NCI-H1105 (cell line): ENCODE results near the gene PTPRO.
"Not testable (repeated sequence)": the region's sequence is repeated elsewhere in the genome, so short reads cannot be mapped to it uniquely, and the experiment has no call there.

Experiments used
- DNase-seq: peaks from one replicate; lab custom pipeline; 2025; lab: John Stamatoyannopoulos, UW

The PTPRO gene

DNA sequence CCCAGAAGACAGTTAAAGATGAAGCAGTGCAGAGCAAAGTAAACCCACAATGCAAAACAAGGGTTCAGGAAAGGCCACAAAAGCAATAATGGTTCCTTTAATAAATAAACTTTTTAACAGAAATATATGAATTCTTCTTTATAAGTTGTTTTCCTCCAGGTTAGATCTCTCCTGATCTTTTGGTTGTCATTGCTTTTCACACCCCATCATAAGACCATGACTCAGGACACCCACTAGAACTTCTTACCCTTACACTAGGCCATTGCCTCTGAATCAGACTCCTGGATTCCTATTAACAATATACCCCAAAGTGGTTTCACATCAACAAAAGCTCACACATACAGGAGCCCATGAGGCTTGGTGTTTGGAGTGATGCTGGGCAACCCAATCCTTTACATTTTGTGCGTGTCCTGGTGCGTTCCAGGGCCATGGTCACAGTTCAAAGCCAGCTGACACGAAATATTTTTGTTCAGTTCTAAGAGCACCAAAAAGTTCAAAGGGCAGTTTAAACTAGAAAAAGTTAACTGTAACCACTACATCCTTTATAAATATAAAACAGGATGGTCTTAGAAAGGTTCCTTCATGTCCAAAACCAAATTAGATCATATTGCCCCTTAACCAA is 279.9 kb downstream of the PTPRO start:
- DNase-seq, result no peak

- DNase-seq, result peak; percentile 44
These were observed 281.3 kb downstream of the PTPRO start for GRCh38 chr12:15603474-15604085.

GRCh38 chr12:15605881-15606590 is 283.7 kb downstream of the PTPRO start:
- no peak for DNase-seq

DNA sequence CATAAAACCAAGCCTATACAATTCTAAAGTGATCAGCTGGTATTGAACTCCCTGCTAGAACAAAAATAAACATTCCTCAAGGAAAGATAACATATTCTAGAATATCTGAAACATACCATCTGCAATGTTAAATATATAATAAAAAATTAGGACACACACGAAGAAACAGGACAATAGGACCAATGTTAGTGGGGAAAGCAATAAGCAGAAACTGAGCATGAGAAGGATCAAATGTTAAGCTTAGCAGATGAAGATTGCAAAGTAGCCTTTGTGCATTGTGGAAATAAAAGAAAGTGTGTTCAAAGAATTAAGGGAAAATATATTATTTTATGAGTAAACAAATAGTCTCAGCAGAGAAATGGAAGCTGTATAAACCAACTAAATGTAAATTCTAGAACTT is 286.1 kb downstream of the PTPRO start:
- no peak for DNase-seq

DNA sequence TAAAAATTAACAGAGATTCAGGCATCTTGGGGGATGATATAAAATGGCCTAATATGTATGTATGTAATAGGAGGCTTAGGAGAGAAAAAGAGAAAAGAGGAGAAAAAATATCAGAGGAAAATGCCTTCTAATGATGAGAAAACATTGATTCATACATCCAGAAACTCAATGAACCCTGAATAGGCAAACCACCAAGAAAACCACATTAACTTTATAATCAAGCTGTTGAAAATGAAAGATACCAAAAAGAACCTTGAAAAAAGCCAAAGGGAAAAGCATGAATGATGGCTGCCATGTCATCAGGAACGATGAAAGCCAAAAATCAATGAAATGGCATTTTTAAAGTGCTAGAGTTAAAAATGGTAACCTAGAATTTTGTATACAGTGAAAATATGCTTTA is 286.6 kb downstream of the PTPRO start:
- no peak for DNase-seq

GRCh38 chr12:15613981-15614380 is 291.7 kb downstream of the PTPRO start:
- DNase-seq, result no peak

- DNase-seq, result not testable (repeated sequence)
These were observed 294.2 kb downstream of the PTPRO start for GRCh38 chr12:15616495-15616894.

DNA sequence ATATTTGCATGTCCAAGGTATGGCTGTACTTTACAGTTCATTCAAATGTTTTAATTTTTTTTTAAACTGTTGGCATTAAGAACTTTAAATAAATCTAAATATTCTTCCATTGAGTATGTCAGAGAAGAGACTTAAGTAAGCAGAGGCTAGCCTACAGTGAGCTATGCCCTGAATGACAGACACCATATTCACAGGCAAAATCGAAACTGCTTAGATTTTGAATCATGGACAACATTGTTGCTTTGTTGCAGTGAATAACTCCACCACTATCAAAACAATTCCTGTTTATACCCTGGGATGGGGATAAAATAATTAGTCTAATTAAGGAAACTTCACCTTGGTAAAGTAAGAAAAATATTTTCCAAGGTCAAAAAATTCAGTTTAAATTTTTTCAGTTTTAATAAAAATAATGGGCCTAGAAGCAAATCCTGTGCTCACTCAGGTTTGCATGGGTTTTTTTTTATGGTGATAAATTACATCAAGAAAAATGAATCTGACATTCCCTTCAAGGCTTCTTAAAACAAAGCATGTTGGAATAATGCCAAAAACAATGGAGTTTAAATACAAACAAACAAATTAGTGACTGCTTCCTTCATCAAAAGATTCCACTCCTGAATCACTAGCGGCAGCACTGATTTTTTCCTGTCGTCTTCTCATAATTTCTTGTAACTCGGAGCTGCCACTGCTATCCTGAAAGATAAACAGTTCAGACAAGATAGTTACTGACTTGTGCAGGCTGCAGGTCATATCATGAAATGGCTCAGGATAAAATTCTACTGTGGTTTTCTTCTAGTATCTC is 298.6 kb downstream of the PTPRO start:
- no peak for DNase-seq

DNA sequence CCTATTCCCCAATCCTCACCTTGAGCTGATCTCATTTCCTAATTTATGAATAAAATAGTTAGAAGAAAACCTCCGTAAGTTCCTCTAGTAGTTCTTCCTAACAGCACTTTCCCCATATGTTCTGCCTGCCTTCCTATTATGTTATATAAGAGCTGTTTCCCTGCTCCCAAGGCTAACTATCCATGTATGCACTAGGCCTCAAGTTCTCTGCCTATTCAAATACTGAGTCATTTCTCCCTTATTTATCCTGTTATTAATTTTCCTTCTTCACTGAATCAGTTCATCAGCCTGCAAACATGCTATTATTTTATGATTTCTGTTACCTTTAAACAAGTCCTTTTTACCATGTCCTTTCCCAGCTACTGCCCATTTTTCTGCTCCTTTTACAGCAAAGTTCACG is 302.8 kb downstream of the PTPRO start:
- no peak for DNase-seq

DNA sequence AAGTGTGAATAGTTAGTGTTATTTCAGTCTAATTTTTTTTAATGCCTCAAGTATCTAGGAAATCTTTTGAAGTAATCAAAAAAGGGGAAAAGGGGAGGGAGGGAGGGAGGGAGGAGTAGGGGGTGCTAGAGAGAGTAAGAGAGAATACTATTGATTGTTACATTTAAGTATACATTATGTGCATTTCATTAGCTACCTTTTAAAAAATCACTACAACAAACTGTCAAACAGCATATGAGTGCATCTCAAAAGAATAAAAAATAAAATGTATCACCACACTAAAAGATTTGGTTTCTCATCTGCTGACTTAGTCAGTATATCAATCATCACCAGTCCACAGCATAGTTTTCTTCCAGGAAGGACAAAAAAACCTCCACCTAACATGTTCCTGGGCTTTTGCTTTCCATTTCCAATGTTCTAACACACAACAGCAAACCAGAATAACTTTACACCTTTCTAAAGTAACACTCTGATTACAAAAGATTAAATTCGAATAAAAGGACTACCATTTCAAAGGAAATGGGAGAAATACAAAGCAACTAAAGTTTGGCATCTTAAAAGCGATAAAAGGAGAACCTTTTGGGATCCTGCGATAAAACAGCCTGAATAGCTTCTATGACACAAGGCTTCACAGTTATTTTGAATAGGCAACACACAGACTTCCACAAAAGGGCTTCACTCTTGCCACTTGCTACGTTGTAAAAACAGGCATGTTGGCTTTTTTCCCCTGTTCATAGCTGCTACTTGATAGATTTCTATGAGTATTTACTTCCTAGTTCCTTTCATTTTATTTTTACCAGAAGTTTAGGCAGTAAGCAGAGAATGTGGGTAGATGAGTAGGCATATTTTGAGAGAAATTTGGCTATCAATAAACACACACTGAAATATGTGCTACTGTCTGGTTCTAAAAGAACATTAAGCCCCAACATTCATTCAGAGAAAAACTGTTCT is 306.0 kb downstream of the PTPRO start:
- DNase-seq, result no peak

DNA sequence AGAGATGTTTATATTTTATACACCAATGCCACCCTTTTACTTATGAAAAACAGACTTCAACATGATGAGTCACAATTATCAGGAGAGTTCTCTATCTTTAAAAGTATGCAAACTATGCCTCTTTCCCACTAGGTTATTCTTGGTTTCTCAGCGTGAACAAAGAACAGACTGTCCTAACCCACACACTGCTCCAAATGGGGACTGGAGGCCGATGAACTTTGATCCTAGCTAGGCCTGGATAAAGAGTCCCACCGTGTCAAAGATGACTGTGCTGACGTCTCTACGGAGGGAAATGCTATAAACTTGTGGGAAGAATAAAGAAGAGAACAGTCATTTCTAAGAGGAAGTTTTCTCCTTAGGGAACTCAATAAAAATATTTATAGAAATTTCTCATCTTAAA is 306.8 kb downstream of the PTPRO start:
- DNase-seq, result no peak

DNA sequence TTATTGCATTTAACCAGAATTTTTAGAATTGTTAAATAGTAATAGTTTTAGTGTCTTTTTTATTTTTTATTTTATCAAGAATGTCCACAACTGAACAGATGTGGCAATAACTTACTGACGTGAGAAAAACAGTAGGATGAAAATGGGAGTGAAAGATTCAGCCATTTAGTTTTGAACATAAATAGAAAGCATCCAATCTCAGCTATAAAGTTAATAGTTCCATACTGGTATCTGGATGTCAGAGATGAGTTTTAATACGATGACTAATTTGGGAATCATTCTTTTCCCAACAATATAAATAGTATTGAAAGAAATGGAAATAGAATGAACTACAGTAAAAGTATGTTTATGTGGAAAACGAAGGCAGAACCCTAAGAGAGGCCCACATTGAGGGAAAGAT is 307.5 kb downstream of the PTPRO start:
- no peak for DNase-seq

- DNase-seq, result no peak
These were observed 308.9 kb downstream of the PTPRO start for GRCh38 chr12:15631007-15631715.

- no peak for DNase-seq
These were observed 310.4 kb downstream of the PTPRO start for GRCh38 chr12:15632708-15633107.

- no peak for DNase-seq
These were observed 310.9 kb downstream of the PTPRO start for GRCh38 chr12:15633201-15633600.

DNA sequence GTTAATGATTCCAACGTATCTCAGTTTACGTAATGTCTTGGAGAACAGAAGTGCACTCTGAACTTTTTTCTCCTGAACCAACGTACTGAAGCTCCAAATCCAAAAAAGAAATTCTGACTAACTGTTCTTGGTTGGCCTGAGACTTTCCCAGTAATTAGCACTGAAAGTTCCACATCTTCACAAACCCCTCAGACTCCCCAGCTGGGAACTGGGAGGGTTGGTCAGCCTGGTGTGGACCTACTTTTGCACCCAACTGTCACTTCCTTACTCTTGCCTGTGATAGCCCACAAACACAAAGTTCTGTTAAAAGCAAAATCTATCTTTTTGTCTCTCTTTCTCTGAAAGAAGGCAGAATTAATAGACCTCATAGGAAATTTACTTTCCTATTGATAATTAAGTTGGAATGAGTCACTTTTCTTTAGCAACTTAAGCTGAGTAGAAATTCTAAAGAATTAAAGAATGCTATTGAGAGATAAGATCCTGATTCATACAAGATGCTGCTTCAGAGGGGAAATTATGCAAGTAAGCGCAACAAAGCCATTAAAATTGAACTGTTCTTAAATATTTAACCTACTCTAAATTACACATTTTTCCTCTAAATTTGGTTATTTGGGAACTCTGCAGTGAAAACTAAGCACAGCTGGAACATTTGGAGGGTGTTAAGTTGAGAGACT is 311.8 kb downstream of the PTPRO start:
- no peak for DNase-seq

- DNase-seq, result no peak
These were observed 314.0 kb downstream of the PTPRO start for GRCh38 chr12:15636060-15636890.

GRCh38 chr12:15638231-15638630 is 315.9 kb downstream of the PTPRO start:
- no peak for DNase-seq

- DNase-seq, result no peak
These were observed 322.4 kb downstream of the PTPRO start for GRCh38 chr12:15644700-15645099.
